ENCODE results near the gene CAPZA2. TPM values are rescaled to one million over a fixed set of nuclear protein-coding genes. Genes with fewer than 3 reads are reported as not detected.
"Not testable (repeated sequence)": the region's sequence is repeated elsewhere in the genome, so short reads cannot be mapped to it uniquely, and the experiment has no call there.

The CAPZA2 gene
- total RNA-seq, 1 donor from 2014 or later, result 111 TPM

GRCh38 chr7:116957874-116958273 lies 95.5 kb downstream of the CAPZA2 start:
- TF ChIP-seq CTCF (conservative IDR thresholded peaks at IDR 0.05; ENCODE audit: low read depth, low read length), result no peak
- H3K4me3 ChIP-seq (ENCODE audit: low read depth, low read length), result no peak overlapping the region
- no peak for DNase-seq (ENCODE audit: low read depth)

- DNase-seq (ENCODE audit: low read depth); H3K4me3 ChIP-seq (ENCODE audit: low read depth, low read length): not testable (repeated sequence)
These were observed 99.7 kb downstream of the CAPZA2 start for GRCh38 chr7:116961966-116962673.

GRCh38 chr7:116963234-116963633 lies 100.8 kb downstream of the CAPZA2 start:
- no peak for DNase-seq (ENCODE audit: low read depth)
- H3K4me3 ChIP-seq (ENCODE audit: low read depth, low read length), result no peak overlapping the region
- no peak for TF ChIP-seq CTCF (conservative IDR thresholded peaks at IDR 0.05; ENCODE audit: low read depth, low read length)

- no peak for TF ChIP-seq CTCF (conservative IDR thresholded peaks at IDR 0.05; ENCODE audit: low read depth, low read length)
- no peak overlapping the region for H3K4me3 ChIP-seq (ENCODE audit: low read depth, low read length)
- DNase-seq (ENCODE audit: low read depth), result no peak
These were observed 104.2 kb downstream of the CAPZA2 start for GRCh38 chr7:116966601-116967000.

GRCh38 chr7:116967254-116967922 lies 105.0 kb downstream of the CAPZA2 start:
- no peak for DNase-seq (ENCODE audit: low read depth)
- no peak for TF ChIP-seq CTCF (conservative IDR thresholded peaks at IDR 0.05; ENCODE audit: low read depth, low read length)
- H3K4me3 ChIP-seq (ENCODE audit: low read depth, low read length), result no peak overlapping the region

GRCh38 chr7:116967983-116968382 lies 105.6 kb downstream of the CAPZA2 start:
- TF ChIP-seq CTCF (conservative IDR thresholded peaks at IDR 0.05; ENCODE audit: low read depth, low read length), result no peak
- no peak for DNase-seq (ENCODE audit: low read depth)
- no peak overlapping the region for H3K4me3 ChIP-seq (ENCODE audit: low read depth, low read length)

- no peak for TF ChIP-seq CTCF (conservative IDR thresholded peaks at IDR 0.05; ENCODE audit: low read depth, low read length)
- no peak for DNase-seq (ENCODE audit: low read depth)
- H3K4me3 ChIP-seq (ENCODE audit: low read depth, low read length), result no peak overlapping the region
These were observed 106.2 kb downstream of the CAPZA2 start for GRCh38 chr7:116968631-116969030.

Measured in epithelial cell of proximal tubule (primary cell).